SW480 (cell line): ENCODE data around the gene MYL6B.
"Not testable (repeated sequence)": the region's sequence is repeated elsewhere in the genome, so short reads cannot be mapped to it uniquely, and the experiment has no call there.

Experiments
- DNase-seq: peaks from one replicate; pipeline ENCODE4 v3.0.0-alpha.2; 2016; ENCODE audit warnings: low spot score

MYL6B gene

DNA sequence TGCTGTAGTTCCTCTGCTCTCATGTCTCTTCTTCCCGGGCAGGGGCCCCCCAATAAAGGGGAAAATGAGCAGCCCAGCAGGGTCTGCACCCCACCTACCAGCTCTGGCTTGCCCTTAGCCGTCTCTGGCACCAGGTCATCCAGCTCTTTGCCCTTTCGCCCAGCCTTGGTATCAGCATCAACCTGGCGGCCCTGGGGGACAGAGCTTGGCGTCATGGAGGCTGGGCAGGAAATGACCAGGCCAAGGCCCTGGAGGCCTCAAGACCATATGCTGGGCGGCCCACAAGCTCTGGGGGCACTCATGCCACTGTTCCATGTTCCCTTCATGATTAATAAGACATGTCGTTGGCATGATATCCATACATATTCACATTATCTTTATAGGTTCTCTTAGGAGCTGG is 20.5 kb downstream of the MYL6B start:
- no peak for DNase-seq

DNA sequence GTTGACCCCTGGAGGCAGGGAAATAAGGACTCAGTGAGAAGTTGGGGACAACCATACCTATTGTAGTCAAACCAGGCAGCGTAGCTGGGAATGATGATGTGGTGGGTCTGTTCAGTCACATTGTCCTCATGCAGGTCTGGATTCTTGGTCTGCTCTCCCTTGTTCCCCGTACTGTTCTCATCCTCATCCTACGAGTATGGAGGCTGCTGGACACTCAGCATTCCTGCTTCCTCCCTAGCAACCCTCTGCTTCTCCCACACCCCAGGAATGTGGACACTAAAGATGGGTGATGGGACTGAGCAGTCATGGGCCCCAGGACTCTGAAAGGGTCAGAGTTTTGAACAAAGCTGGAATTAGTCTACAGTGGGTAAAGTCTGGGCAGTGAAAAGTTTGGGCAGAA is 26.0 kb downstream of the MYL6B start:
- no peak for DNase-seq

DNA sequence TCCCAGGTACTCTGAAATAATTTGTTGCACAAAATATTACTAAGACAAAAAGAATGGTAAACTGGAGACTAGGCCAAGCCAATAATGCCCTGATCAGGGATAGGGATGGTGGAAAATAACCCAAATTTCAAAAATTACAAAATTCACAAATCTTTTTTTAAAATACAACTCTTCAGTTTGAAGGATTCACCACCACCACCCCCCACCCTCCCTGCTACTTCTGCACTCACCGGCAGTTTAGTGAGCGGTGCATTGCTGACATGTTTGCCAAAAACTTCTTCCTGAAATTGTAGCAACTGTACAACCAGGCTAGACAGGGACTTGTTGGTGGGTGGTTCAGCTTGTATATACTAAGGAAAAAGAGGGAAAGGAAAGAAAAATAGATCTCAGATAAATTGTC is 34.6 kb downstream of the MYL6B start:
- DNase-seq: no peak

DNA sequence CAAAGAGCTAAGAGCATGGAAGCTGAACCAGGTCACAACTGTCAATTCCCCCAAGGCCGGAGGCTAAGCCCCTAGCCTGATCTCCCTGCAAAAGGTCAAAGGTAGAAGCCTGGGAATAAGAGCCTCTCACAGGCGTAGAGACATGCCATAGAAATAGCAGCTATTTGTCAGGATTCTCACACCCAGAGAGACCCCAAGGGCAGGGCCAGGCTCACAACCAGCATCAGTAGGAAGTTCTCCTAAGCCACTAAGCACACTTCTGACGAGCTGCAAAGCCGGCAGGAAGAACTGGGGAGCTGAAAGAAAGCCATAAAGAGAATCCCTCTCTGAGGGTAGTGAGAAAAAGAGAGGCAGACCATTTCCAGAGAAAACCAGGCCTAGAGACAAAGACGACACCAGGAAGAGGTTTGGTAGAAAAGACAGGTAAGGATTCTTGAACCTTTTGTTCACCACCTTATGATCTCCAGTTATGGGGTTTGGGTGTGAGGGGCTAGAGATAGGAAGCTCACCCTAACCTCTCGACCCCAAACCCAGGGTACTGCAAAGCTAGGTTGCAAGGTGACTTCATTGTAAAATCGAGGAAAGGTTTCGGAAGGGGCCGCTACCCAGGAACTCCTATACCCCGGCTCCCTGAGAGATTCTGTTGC is 35.9 kb downstream of the MYL6B start:
- DNase-seq: no peak

DNA sequence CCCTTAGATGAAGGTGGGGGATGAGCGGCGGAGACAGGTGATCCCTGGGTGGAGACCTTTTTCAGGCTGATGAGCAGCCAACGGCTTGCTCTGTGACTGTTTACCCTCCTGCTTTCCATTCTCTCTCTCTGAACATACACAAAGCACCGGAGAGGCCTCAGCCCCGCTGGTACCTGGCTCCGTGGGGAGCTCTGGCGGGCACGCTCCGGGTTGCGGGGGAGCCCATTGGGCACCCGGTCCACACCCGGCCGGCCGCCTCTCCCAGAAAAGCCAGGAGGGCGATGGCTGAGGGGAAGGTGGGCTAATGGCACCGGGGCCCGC is 36.4 kb downstream of the MYL6B start:
- DNase-seq: no peak

DNA sequence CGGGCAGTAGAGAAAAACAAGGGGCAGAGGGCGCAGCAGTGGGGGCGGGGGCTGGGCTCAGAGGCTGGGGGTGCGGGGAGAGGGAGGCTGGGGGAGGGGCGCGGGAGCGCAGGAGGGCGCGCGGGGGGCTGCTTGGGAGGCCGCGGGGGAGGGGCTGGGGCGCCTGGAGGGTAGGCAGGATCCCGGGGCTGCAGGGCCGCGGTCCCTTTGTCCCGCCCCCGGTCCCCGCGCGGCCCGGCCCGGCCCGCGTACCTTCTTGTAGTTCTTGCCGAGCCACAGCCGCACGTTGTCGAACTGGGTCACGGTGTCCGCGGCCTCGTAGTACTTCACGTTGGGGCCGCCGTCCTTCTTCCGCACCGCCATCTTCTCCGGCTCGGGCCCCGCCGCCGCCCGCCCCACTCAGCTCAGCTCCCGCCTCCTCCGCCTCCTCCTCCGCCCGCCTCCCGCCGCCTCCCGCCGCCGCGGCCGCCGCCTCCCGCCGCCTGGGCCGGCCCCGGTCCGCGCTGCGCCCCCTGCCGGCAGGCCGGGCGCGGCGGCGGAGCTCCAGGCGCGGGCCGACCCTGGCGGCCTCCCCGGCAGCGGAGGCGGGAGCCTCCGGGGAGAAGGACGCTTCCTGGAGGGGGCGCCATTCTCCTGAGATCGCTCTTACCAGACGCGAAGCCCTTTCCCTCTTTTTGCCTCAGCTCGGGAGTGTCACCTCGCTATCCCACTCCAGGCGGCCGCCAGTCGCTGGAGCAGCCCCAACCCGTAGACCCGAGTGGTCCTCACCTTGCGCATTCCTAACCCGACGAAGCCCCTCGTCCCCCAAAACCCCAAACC is 36.9 kb downstream of the MYL6B start, which contains the start of gene SMARCC2:
TSS of gene SMARCC2 (minus strand) at position 385 of the 819 bp plus-strand sequence. CDS start at position 363, 22 bp downstream.
- peak; percentile 94 for DNase-seq

DNA sequence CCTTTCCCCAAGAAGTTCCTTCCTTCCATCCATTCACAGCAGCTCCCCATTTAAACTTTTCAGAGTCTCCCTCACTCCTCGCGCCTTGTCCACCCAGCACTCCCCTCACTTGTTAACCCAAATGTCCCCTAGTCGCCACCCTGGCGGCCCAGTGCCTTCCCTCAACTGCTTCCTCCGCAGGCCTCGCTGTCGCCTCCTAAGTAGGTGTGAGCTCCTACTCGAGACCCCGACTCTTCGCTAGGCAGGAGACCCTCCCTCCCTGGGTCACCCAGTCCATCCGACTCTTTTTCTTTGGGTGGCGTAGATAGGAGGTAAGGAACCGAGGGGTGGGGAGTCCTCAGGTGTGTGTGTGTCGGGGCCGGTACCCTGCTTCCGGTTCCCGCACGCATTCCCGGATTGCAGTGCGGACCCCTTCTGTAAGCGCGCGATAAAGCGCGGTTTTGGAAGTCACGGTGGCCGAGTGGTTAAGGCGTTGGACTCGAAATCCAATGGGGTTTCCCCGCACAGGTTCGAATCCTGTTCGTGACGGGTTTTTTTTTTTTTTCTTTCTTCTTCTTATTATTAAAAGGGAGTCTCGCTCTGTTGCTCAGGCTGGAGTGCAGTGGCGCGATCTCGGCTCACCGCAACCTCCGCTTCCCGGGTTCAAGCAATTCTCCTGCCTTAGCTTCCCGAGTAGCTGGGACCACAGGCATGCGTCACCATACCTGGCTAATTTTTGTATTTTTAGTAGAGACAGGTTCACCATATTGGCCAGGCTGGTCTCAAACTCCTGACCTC is 37.7 kb downstream of the MYL6B start:
- DNase-seq: peak; percentile 86

DNA sequence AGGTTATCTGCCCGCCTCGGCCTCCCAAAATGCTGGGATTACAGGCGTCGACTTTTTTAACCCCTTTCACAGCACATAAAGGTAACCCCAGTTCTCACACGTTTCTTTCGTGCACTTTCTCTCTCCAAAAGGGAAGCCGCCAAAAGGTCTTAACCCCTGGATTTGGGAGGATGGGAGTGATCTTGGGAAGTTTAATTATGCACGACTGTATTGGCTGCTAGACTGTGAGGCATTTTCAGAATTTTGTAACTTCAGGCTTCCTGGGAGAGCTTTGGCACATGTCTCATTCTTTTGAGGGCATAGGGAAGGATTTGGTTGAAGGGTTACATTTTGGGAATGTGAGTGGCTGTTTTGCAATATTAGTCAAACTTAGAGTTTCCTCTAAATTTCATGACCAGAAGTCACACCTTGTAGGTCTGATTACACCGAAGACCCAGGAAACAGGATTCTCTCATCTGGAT is 38.3 kb downstream of the MYL6B start:
- no peak for DNase-seq

DNA sequence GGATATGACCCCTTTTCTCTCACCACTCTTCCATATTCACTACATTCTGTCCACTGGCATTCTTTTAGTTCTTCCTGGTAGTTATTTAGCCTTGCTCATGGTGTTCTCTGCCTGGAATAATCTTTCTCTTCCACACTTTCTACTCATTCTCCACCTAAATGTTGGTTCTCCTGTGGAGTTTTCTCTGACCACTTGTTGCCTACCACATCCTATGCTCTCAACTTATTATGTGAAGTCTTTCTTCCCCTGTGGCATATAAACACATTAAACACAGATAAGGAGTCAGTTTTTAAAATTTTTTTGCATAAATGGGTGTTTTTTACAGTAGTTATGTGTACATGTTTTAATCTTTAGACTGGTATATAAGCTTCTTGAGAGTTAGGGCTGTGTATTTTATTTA is 40.2 kb downstream of the MYL6B start:
- DNase-seq: no peak

DNA sequence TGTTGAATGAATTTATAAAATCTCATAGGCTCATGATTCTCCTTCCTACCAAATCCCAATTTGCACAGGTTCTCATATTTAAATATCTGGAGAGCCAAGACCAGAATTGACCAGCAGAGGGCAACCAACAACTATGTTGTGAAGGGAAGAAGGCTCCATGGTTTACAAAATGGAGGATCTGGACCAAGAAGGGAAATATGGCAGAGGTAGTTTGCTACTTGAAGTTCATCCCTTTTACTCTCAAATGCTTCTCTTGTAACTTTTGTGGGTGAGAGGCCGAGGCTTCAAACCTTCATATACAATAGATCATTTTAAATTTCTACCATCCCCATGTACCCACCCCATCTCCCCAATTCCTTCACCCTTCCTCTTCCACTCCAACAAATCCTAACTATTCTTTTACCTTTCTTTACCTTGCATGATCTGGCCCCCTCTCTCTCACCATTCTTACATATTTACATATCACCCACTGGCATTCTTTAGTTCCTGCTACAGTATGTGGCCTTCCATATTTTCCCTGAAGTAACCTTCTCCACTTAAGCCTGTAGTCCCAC is 40.7 kb downstream of the MYL6B start:
- DNase-seq: peak; percentile 86

DNA sequence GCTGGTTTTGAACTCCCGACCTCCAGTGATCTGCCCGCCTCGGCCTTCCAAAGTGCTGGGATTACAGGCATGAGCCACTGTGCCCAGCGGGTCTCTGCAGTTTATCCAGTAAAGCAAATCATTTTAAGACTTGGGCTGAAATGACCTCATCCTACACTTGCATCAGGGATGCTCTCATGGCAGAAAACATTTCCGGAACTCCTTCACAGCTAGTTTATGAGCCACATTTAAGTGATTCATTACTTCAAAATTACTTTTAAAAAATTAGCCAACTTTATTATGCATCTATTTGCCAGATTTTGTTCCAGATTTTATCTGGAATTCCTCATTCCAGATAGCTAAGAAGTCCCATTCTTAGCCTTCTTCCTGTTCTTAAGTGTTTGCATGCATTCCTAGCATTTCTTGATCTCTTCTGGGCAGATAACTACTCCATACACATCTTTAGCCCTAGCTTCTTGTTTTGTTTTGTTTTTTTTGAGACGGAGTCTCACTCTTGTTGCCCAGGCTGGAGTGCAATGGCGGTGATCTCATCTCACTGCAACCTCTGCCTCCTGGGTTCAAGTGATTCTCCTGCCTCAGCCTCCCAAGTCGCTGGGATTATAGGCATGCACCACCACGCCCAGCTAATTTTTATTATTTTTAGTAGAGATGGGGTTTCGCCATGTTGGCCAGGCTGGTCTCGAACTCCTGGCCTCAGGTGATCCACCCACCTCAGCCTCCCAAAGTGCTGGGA is 44.6 kb downstream of the MYL6B start:
- DNase-seq: not testable (repeated sequence)

DNA sequence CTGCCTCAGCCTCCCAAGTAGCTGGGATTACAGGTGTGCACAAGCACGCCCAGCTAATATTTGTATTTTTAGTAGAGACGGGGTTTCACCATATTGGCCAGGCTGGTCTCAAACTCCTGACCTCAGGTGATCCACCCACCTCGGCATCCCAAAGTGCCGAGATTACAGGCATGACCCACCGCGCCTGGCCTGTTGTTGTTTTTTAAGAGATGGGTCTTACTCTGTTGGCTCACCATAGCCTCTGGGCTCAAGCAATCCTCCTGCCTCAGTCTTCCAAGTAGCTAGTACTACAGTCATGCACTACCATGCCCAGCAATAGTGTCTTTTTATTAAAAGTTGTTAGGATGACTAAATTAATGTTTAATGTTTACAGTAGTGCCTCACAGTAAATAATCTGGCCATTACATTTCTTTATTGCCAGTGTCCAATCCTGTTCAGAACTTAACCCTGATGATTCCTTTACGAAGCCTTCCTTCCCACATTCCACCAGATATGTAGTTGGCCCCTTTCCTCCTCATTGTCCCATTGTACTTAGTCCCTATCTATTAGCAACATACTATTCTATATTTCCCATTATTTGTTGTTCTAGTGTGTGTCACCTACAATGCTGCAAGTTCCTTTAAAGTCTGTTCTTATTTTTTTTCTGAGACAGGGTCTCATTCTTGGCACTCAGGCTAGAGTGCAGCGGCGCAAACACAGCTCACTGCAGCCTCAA is 45.7 kb downstream of the MYL6B start:
- no peak for DNase-seq

DNA sequence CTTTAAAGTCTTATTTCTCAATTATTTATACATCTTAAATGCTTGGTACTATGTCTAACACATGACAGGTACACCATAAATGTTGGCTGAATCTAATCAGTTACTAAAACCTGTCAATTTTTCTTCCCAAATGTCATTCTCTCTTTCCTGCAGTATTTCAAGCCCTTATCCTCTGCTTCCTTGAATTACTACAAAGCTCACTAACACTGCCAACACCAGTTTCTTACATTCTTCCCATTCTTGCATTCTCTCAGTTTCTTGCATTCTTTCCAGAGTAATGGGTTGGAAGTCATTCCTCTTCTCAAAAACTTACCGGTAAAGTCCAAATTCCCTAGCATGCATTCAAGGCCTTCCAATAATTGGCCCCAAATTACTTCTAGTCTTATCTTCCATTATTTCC is 46.4 kb downstream of the MYL6B start:
- DNase-seq: no peak

DNA sequence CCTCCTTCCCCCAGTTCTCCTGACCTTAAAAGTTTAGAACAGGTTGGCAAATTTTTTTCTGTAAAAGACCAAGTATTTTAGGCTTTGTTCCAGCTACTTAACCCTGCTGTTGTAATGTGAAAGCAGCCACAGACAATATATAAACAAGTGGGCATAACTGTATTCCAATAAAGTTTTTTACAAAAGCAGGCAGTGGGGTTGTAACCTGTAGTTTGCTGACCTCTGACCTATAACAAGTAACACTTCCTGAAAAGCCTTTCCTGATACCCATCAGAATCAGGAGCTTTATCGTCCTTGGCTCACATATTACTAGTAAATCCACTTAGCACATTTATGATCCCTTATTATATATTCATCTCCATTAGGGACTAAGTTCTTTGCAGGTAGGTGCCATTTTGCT is 50.0 kb downstream of the MYL6B start:
- DNase-seq: no peak

DNA sequence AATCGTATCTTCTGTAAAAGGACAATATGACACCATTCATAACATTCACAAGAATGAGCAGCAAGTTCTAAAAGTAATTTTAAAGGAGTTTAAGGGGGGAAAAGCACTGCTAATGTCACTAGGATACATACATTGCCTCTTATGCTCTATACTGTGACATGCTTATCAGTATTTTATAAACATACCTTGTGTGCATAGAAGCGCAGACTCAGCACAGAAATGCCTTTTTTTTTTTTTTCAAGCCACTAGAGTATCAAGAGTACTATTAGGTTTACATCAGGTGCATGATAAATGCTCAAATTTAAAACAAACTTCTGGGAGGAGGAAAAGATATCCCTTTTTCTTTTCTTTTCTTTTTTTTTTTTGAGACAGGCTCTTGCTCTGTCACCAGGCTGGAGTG is 50.5 kb downstream of the MYL6B start:
- no peak for DNase-seq

DNA sequence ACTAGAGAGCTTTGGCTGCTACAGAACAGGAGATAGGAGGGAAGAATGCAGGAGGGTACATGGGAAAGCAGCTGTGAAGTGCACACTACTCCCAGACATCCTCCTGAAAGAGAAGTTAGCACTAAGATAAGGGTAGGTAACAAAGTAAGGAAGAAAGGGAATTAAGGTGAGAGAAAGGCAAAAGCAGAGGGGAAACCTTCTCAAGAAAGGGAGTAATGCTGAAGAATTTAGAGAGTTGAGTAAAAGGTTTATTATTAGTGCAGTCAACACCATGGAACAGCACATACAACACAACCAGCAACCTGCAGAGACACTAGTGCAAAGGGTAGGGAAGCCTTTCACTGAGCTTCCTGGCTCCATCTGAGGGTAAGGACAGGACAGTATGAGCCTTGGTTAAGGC is 51.9 kb downstream of the MYL6B start:
- DNase-seq: no peak

DNA sequence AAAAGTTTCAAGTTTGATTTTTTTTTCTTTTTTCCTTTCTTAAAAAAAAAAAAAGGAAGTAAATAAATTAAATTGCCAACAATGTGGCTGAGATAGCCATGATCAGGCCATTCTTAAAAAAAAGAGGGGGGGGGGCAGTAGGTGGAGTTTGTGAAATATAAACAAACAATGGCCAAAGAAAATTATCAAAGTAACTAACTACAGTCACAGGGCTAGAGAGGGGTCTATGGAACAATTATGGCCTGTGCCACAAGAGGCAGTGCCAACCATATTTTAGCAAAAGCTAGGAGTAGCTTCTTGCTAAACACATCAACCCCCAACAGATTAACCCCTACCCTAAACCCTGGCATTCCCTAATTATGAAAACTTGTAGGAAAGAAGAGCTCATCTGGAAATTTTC is 53.1 kb downstream of the MYL6B start:
- no peak for DNase-seq

DNA sequence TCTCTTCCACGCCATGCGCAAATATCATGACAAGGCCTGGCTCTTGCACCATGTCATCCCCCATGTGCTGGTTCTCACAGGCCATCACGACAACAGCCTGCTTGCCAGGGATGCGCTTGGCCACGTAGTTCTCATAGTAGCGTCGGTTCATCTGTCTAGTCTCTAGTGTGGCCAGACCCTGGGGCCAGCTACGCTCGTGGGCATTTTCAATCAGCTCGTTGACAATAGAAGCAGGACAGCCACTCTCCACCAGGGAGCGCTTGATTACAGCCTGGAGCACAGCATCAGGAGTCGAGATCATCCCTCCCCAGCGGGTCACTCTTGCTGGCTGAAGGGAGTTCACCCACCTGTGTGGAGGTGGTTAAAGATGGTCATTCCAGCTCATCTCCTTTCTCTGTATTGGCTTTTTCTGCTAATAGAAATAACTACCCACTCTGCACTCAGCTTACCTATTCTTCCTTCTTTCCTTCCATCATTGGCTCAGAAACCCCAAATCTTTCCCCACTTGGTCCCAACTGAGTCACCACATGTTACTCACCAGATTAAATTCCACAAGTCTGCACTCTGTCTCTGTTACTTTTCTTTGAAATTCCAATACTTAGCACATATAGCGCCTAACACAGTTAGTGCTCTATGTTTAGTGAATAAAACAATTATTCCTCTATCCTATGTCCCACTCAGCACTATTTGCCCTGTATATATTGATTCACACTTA is 54.2 kb downstream of the MYL6B start:
- peak; percentile 46 for DNase-seq
